Cortex of kidney (tissue), 1 donor: ENCODE results near the gene VTN.

Source experiments
- DNase-seq: peaks from one replicate; lab custom pipeline; 2025; lab: John Stamatoyannopoulos, UW

The VTN gene

GRCh38 chr17:28370035-28370743, at the start of gene VTN:
VTN (minus strand) TSS chr17:28370307; CDS start chr17:28370203, 104 bp downstream.
- DNase-seq: no peak

- DNase-seq: no peak
Observed at GRCh38 chr17:28416703-28417311, 46.7 kb upstream of the VTN start.

- DNase-seq: no peak
Observed at GRCh38 chr17:28415886-28416285, 45.8 kb upstream of the VTN start.

- DNase-seq: no peak
Observed at GRCh38 chr17:28413804-28414203, 43.7 kb upstream of the VTN start.

GRCh38 chr17:28412099-28412498, 42.0 kb upstream of the VTN start:
- DNase-seq: no peak

GRCh38 chr17:28407974-28408306, 37.8 kb upstream of the VTN start:
- DNase-seq: no peak

- no peak for DNase-seq
Observed at GRCh38 chr17:28407130-28407973, 37.2 kb upstream of the VTN start.

- no peak for DNase-seq
Observed at GRCh38 chr17:28406473-28406814, 36.3 kb upstream of the VTN start.

- DNase-seq: no peak
Observed at GRCh38 chr17:28405632-28406472, 35.7 kb upstream of the VTN start, which contains the start of gene SLC46A1. SLC46A1 (minus strand) TSS chr17:28406212; CDS start chr17:28406114, 98 bp downstream.

GRCh38 chr17:28404812-28405570, 34.9 kb upstream of the VTN start:
- no peak for DNase-seq

- no peak for DNase-seq
Observed at GRCh38 chr17:28404461-28404811, 34.3 kb upstream of the VTN start.

- DNase-seq: no peak
Observed at GRCh38 chr17:28404007-28404406, 33.9 kb upstream of the VTN start.

- no peak for DNase-seq
Observed at GRCh38 chr17:28402844-28403243, 32.7 kb upstream of the VTN start.

GRCh38 chr17:28402224-28402630, 32.1 kb upstream of the VTN start:
- no peak for DNase-seq

- no peak for DNase-seq
Observed at GRCh38 chr17:28399808-28400207, 29.7 kb upstream of the VTN start.

GRCh38 chr17:28398280-28398981, 28.3 kb upstream of the VTN start:
- no peak for DNase-seq

GRCh38 chr17:28397687-28398279, 27.7 kb upstream of the VTN start:
- DNase-seq: no peak

GRCh38 chr17:28397275-28397674, 27.2 kb upstream of the VTN start:
- no peak for DNase-seq

- DNase-seq: no peak
Observed at GRCh38 chr17:28396635-28397239, 26.6 kb upstream of the VTN start.

GRCh38 chr17:28395968-28396367, 25.9 kb upstream of the VTN start:
- no peak for DNase-seq
